Sigmoid colon (tissue), 4 donors: ENCODE results near the gene ASF1B.

ENCODE experiments used
- POLR2AphosphoS5 ChIP-seq, 4 donors: sonication (generic); formaldehyde crosslinking; IDR thresholded peaks; one replicate each; pipeline ENCODE4 v1.6.1; 2017; ENCODE audit warnings: antibody characterized with exemption in 4 of 4
- TF ChIP-seq, protein P1 (sequence below), 4 experiments: fragments of 450-650 bp in 3 of 4; fragments of 200-600 bp in 1 of 4; IDR thresholded peaks; one replicate each; pipeline ENCODE4 v1.5.1; 2016 to 2019; ENCODE audit warnings: antibody characterized with exemption in 4 of 4, mild to moderate bottlenecking in 3 of 4, moderate library complexity in 2 of 4

DNA sequence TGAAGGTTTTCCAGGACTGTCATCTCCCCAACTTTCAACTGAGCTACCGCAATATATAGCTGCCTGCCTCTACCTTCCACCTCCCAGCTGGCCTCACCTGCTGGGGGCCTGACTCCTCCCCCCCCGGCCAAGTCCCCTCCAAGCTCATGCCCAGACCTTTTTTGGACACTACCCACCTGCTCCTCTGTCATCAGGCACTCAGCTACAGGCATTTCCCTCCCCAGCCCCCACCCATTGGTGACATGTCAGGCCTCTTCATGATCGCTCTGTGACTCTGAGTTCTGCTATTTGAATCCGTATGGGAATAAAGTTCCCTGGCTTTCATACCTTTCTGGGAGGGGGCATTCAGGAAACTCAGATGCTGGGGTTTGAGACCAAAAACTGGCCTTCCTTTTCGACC, 20.6 kb downstream of the ASF1B start:
- no peak for TF ChIP-seq POLR2AphosphoS5 (IDR thresholded peaks at IDR 0.05)
- TF ChIP-seq, protein P1, sequence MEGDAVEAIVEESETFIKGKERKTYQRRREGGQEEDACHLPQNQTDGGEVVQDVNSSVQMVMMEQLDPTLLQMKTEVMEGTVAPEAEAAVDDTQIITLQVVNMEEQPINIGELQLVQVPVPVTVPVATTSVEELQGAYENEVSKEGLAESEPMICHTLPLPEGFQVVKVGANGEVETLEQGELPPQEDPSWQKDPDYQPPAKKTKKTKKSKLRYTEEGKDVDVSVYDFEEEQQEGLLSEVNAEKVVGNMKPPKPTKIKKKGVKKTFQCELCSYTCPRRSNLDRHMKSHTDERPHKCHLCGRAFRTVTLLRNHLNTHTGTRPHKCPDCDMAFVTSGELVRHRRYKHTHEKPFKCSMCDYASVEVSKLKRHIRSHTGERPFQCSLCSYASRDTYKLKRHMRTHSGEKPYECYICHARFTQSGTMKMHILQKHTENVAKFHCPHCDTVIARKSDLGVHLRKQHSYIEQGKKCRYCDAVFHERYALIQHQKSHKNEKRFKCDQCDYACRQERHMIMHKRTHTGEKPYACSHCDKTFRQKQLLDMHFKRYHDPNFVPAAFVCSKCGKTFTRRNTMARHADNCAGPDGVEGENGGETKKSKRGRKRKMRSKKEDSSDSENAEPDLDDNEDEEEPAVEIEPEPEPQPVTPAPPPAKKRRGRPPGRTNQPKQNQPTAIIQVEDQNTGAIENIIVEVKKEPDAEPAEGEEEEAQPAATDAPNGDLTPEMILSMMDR (IDR thresholded peaks at IDR 0.05) = no peak
